CD4-positive, alpha-beta T cell treated with Interferon gamma for 1 hour (primary cell): ENCODE results near the gene AHNAK2.
"Not testable (repeated sequence)": the region's sequence is repeated elsewhere in the genome, so short reads cannot be mapped to it uniquely, and the experiment has no call there.

Experiments used
- DNase-seq: peaks from one replicate; pipeline ENCODE4 v3.0.0-alpha.2; 2020

The AHNAK2 gene

DNA sequence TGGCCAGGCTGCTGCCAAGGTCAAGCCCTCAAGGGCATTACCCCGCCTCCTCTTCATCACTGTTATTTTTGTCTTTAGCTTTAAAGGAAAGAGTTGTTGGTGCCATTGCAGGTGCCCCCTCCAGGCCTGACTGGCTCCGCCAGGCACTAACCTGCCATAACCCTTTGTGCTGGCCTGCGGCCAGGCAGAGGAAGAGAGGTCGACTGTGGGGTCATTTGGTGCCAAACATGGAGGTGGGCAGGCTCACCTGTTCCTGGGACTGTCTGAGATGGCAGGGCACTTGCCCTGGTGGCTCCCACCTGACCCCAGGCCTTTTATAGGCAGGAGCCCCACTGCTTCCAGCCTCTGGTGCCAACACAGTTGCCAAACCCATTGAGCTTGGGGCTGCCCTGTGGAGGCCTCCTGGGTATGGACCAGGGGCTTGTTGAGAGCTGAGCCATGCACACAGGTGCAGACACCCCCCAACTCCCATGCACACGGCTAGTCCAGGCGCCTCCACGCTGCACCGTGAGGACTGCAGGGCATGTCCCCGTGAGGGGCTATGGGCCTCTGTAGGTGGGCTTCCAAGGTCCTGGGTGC lies 82.9 kb downstream of the AHNAK2 start:
- DNase-seq = no peak

DNA sequence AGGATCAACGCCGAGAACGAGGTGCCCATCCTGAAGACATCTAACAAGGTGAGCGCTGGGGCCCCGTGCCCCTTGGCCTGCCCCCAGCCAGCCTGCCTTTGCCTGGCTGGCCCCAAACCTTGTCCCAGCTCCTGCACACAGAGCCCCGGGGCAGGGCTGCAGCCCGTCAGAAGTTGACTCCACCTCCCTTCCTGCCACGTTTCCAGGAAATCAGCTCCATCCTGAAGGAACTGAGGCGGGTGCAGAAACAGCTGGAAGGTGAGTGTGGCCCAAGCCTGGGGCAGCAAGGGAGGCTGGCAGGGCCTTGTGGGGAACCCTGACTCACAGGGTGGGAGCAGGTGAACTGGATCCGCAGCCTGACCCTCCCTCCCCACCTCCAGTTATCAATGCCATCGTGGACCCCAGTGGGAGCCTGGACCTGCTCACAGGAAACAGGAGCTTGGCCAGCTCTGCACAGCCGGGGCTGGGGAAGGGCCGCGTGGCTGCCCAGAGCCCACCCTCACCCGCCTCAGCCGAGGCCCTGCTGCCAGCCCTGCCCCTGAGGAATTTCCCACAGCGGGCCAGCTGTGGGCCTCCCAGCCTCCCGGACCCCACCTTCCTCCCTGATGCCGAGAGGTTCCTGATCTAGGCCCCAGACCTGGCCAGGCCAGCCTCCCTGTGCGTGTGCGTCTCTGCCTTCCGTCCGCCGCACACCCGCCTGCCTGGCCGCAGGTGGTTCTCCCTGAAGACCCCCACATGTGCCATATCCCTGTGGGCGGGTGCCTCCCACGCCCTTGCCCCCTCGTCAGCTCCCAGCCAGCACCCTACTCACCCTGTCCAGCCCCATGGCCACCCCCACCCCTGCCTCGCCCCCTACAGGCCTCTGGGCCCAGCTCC lies 83.6 kb downstream of the AHNAK2 start:
- no peak for DNase-seq

DNA sequence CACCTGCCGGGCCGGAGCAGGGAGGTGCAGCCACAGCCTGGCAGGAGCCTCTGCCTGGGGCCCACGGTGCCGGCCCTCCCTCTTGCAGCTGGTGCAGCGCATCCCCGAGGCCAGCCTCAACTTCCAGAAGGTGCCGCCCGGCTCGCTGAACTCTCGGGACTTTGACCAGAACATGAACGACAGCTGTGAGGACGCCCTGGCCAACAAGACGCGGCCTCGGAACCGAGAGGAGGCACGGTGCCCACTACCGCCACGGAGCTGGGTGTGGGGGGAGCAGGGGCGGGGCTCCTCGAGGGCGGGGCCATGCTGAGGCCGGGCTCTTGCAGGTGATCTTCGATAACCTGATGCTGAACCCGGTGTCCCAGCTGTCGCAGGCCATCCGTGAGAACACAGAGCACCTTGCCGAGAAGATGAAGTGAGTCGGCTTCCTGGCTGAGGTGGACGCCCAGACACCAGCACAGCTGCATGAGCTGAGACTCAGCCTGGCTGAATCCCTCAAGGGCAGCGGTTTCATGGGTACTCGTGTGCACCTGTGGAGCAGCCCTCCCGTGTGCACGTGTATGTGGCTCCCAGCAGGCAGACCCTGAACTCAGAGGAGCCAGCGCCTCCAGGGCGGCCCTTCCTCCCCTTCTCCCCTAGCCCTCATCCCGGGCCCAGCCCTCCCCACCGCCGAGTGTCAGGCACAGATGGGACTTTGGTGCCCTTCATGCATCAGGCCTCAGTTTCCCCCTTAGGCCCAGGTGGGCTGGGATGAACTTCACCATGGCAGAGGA lies 84.6 kb downstream of the AHNAK2 start:
- DNase-seq = no peak

DNA sequence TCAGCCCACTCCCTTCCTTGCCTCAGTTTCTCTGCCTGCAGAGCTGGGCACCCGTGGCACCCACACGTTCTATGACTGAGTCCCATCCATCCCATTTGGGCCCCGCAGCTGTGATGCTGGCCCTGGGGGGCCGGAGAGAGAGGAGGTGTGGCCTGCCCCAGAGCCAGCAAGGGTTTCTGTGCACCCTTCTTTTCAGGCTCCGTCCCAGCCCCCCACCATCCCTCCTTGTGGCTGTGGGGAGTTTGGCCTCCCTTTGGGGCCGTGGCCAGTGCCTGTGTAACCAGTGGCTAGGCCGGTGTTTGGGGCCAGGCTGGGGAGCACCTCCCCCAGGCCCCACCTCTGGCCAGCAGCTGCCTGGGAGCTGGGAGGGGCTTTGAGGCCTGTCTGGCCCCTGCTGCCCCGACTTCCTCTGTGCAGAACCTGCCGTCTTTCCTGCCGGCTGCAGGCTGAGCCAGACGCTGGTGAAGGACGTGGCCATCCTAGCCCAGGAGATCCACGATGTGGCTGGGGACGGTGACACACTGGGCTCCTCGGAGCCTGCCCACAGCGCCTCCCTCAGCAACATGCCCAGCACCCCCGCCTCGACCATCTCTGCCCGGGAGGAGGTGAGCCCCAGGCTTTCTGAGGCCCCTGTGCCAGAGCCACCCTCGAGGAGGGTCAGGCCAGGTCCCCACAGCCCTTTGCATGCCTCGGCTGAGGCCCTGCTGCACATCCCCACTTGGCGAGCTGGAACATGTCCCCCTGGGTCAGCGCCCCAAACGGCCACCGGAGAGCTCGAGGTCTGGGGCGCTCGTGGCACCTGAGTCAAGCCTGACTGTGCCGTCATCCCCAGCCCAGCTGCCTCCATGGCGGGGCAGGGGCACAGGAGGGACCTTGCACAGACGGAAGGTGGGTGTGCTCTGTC lies 85.4 kb downstream of the AHNAK2 start:
- DNase-seq = no peak

DNA sequence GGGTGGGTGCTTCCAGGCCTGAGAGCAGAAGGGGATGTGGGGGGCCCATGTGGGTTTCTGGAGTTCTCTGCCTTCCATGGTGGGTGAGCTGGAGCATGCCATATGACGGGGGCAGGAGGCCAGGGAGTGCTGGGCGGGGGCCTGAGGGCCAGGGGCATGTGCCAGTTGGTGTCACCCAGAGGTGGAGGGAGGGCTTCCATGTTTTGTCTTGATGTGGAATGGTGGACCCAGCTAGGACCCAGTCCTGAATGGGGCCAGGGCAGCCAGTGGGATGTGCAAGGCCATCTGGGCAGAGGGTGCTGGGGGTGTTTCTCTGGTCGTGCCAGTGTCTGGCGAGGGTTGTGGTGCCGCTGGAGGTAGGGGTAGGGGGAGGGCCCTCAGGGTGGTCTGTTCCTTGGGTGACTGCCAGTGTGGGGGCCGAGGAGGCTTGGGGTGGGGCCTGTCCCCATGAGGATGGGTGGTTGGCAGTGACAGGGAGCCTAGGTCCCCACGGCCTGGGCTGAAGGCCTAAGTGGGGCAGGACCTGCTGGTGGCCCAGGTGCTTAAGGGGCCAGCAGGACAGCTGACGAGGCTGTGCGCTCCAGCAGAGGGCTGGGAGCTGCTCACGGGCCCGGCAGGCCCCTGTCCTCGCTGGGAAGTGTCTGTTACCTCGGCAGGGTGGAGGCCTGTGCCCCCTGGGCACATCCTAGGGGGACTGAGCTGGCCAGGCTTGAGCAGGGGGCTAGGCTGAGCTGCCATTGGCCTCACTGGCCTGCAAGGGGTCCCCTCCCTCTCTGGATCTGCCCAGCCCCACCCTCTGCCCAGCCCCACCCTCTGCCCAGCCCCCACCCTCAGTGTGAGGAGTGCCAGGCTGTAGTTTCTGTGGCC lies 86.3 kb downstream of the AHNAK2 start:
- DNase-seq = no peak

DNA sequence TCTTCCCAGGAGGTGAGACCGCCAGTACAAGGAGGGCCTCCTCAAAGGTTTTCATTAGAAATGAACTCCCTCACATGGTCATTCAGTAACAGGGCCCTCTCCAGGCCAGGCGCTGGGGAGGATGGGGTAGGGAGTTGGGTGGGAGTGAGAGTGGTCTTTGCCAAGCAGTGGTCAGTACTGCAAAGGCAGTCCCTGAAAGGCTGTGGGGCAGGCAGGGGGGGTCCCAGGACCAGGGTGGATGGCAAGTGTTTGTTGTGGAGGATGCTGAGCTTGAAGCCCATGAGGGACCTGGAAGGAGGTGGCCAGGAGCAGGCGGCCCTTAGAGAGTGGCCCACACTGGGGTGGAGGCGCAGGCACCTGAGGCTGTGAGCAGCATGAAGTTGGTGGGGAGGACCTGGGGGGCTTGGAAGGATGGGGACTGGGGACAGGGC lies 87.0 kb downstream of the AHNAK2 start:
- no peak for DNase-seq

DNA sequence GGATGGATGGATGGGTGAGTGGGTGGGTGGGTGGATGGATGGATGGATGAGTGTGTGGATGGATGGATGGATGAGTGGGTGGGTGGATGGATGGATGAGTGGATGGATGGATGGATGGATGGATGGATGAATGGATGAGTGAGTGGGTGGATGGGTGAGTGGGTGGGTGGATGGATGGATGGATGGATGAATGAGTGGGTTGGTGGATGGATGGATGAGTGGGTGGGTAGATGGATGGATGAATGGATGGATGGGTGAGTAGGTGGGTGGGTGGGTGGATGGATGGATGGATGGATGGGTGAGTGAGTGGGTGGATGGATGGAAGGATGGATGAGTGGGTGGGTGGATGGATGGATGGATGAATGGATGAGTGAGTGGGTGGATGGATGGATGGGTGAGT lies 87.9 kb downstream of the AHNAK2 start:
- DNase-seq = not testable (repeated sequence)

DNA sequence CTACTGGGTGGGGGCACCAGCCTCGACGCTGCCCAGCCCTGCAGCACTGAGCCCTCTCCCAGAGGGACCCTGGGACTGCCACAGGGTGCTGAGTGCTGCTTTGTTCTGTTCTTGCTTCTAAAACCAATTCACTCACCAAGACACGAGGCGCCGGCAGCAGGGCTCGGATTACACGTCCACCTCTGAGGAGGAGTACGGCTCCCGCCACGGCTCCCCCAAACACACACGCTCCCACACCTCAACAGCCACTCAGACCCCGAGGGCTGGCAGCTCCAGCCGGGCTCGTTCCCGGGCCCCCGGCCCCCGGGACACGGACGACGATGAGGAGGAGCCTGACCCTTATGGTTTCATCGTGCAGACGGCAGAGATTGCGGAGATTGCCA lies 88.8 kb downstream of the AHNAK2 start:
- DNase-seq = no peak

DNA sequence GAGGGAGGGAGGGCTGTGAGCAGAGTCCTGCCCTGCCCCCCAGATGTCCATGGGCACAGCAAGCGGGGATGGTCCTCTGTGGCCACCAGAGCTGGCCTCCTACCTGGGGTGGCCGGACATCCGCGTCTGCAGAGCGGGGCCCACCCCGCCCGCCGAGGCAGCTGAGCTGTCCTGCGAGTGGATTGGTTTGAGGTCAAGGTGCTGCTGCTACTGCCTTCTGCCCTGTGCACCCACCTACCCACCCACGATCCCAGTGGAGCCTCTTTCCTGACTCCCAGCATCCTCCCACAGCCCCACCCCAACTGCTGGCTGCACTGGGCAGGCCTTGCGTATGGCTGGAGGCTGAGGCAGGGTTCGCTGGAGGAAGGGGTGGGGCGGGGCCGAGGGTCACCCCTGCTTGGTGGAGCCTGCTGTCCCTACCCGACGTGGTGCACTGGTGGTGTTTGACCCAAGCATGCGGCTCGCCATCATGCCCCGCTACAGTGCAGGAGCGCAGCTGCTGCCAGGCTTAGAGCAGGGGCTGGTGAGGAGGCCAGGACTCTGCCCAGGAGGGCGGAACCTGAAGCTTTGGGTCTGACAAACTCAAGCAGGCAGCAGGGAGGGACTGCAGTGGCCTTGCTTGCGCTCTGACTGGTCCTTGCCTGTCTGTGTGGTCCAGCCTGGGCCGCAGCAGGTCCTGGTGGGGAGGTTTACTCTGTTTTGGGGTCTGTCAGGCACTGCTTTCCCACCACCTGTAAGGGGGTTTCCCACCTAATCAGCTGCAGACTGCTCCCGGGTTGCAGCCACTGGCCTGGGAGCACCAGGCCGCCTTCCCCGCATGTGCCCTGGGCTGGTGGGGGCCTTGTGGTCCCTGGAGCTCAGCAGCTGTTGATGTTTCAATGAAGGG lies 89.4 kb downstream of the AHNAK2 start:
- DNase-seq = no peak

DNA sequence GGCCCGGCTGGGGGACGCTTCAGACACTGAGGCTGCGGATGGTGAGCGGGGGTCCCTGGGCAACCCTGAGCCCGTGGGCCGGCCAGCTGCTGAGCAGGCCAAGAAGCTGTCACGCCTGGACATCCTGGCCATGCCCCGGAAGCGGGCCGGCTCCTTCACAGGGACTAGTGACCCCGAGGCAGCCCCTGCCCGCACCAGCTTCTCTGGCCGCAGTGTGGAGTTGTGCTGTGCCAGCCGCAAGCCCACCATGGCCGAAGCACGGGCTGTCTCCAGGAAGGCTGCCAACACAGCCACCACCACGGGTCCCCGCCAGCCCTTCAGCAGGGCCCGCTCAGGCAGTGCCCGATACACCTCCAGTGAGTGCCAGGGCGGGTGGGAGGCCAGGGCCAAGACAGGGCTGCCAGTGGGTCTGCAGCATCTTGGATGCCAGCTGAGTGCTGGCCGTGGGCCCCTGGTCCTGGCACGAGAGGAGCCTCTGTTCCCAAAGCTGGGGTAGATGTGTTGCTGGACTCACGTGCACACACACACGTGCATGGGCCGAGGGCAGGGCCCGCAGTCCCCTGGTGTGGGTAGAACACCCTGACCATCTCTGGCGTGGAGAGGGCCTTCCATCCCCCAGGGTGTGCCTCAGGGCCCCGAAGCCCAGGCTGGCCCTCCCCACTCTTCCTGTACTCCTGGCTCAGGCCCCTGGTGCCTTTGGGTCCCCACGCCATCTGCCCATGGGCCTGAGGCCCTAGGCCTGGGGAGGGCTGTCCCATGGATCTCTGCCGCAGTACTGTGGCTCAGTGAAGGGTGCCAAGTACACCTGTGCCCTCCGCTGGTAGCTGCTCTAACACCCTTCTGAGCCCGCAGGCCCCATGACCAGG lies 90.3 kb downstream of the AHNAK2 start:
- no peak for DNase-seq
